ENCODE data around the gene LAMA5.

LAMA5 gene

DNA sequence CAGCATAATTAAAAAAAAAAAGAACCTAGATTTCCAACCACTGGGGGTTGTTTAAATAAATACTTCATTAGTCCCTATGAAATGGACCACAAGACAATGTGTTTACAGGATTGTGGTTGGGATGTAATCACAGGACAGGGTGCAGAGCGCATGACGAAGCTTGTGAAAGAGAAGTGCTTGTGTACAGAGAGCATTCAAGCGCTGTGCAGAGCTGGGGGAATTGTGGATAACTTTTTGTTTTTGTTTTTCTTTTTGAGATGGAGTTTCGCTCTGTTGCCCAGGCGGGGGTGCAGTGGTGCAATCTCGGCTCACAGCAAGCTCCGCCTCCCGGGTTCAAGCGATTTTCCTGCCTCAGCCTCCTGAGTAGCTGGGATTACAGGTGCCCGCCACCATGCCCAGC is 22.3 kb downstream of the LAMA5 start:
- Histone ChIP-seq H3K9me3 (ENCODE audit: control insufficient read depth in 2 of 2, low read length in 2 of 2) (no peaks in the 10 kb centered on the region), H3K27ac (ENCODE audit: low read depth in 2 of 2, low read length in 2 of 2) (no peak overlapping the region), H3K27me3 (ENCODE audit: control insufficient read depth in 2 of 2, insufficient read depth in 2 of 2, low read length in 2 of 2) (no peaks in the 10 kb centered on the region), H3K4me1 (ENCODE audit: control insufficient read depth in 2 of 2, insufficient read depth in 2 of 2, low read length in 2 of 2) (no peaks in the 10 kb centered on the region), H3K9ac (ENCODE audit: low read depth in 1 of 2, low read length in 2 of 2) (no peak overlapping the region), H3K36me3 (ENCODE audit: control insufficient read depth in 2 of 2, insufficient read depth in 2 of 2, low read length in 2 of 2) (no peaks in the 10 kb centered on the region), H3K4me3 (ENCODE audit: low read length in 2 of 2) (no peak overlapping the region)

DNA sequence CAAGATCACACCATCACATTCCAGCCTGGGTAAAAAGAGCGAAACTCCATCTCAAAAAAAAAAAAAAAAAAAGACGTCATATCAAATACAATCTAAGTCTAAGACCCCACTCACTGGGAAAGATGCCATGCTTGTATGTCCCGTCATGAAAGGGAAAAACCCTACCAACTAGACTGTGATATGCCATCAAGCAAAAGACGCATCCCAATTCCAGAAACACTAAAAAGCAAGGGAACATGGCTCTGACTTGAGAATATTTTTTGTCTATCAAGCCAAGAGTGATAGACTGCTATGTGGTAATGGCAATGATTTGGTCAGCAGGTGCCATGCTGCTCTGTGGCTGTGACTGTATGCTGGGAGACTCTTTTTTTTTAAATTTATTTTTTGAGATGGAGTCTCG is 23.0 kb downstream of the LAMA5 start:
- Histone ChIP-seq H3K27ac (ENCODE audit: low read depth in 2 of 2, low read length in 2 of 2) (no peak overlapping the region), H3K36me3 (ENCODE audit: control insufficient read depth in 2 of 2, insufficient read depth in 2 of 2, low read length in 2 of 2) (no peaks in the 10 kb centered on the region), H3K27me3 (ENCODE audit: control insufficient read depth in 2 of 2, insufficient read depth in 2 of 2, low read length in 2 of 2) (no peaks in the 10 kb centered on the region), H3K9ac (ENCODE audit: low read depth in 1 of 2, low read length in 2 of 2) (no peak overlapping the region), H3K4me1 (ENCODE audit: control insufficient read depth in 2 of 2, insufficient read depth in 2 of 2, low read length in 2 of 2) (no peaks in the 10 kb centered on the region), H3K9me3 (ENCODE audit: control insufficient read depth in 2 of 2, low read length in 2 of 2) (no peaks in the 10 kb centered on the region), H3K4me3 (ENCODE audit: low read length in 2 of 2) (no peak overlapping the region)

DNA sequence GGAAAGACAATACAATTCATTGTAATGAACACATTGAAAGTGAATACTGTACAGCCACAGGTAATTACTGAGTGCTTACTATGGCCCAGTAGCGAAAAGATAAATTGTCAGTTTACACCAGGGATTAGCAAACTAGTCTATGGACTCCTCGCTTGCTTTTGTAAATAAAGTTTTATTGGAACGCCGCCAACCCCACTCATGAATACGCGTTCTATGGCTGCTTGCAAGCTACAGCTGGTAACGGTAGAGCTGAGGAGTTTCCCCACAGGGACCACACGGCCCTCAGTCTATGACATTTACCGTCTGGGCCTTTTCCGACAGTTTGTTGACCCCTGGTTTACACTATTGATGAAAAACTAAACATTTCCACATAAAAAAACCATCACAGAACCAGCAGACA is 24.2 kb downstream of the LAMA5 start:
- Histone ChIP-seq H3K4me1 (ENCODE audit: control insufficient read depth in 2 of 2, insufficient read depth in 2 of 2, low read length in 2 of 2) (no peaks in the 10 kb centered on the region), H3K9ac (ENCODE audit: low read depth in 1 of 2, low read length in 2 of 2) (no peak overlapping the region), H3K27me3 (ENCODE audit: control insufficient read depth in 2 of 2, insufficient read depth in 2 of 2, low read length in 2 of 2) (no peaks in the 10 kb centered on the region), H3K36me3 (ENCODE audit: control insufficient read depth in 2 of 2, insufficient read depth in 2 of 2, low read length in 2 of 2) (peaks cover 0 to 2% of the 10 kb centered on the region in 2 donors), H3K4me3 (ENCODE audit: low read length in 2 of 2) (no peak overlapping the region), H3K27ac (ENCODE audit: low read depth in 2 of 2, low read length in 2 of 2) (no peak overlapping the region), H3K9me3 (ENCODE audit: control insufficient read depth in 2 of 2, low read length in 2 of 2) (no peaks in the 10 kb centered on the region)

DNA sequence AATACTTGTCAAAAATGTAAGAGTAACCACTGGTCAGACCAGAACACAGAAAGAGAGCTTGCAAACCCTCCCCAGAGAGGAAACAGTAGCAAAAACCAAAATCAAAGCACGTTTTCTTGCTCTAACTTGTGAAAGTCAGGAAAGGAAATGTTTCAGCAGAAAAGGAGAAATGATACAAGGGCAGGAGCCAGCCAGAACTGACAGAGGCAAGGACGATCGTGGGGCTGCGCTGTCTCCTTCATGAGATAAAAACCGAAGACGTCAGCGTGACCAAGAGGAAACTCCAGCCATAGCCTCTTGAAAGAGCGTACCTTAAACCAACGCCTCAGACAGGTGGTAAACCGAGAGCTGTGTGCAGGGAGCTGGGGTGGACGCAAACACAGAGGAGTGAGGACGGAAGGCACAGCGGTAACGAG is 27.5 kb downstream of the LAMA5 start:
- H3K4me3 ChIP-seq (ENCODE audit: low read length in 2 of 2): peak overlapping the region in 1 of 2 donors; percentile 58
- H3K27ac ChIP-seq (ENCODE audit: low read depth in 2 of 2, low read length in 2 of 2): peak overlapping the region in 1 of 2 donors; percentile 68
- no peaks in the 10 kb centered on the region for H3K27me3 ChIP-seq (ENCODE audit: control insufficient read depth in 2 of 2, insufficient read depth in 2 of 2, low read length in 2 of 2)
- peak overlapping the region in 1 of 2 donors; percentile 38 for H3K9ac ChIP-seq (ENCODE audit: low read depth in 1 of 2, low read length in 2 of 2)
- peaks cover 0 to 8% of the 10 kb centered on the region in 2 donors for H3K4me1 ChIP-seq (ENCODE audit: control insufficient read depth in 2 of 2, insufficient read depth in 2 of 2, low read length in 2 of 2)
- peaks cover 0 to 4% of the 10 kb centered on the region in 2 donors for H3K36me3 ChIP-seq (ENCODE audit: control insufficient read depth in 2 of 2, insufficient read depth in 2 of 2, low read length in 2 of 2)
- H3K9me3 ChIP-seq (ENCODE audit: control insufficient read depth in 2 of 2, low read length in 2 of 2): no peaks in the 10 kb centered on the region

GRCh38 chr20:62338294-62338620 is 28.9 kb downstream of the LAMA5 start:
- H3K9me3 ChIP-seq (ENCODE audit: control insufficient read depth in 2 of 2, low read length in 2 of 2): no peaks in the 10 kb centered on the region
- no peaks in the 10 kb centered on the region for H3K27me3 ChIP-seq (ENCODE audit: control insufficient read depth in 2 of 2, insufficient read depth in 2 of 2, low read length in 2 of 2)
- peaks cover 0 to 4% of the 10 kb centered on the region in 2 donors for H3K36me3 ChIP-seq (ENCODE audit: control insufficient read depth in 2 of 2, insufficient read depth in 2 of 2, low read length in 2 of 2)

GRCh38 chr20:62337558-62338293 is 29.4 kb downstream of the LAMA5 start:
- Histone ChIP-seq H3K4me1 (ENCODE audit: control insufficient read depth in 2 of 2, insufficient read depth in 2 of 2, low read length in 2 of 2) (peaks cover 0 to 8% of the 10 kb centered on the region in 2 donors), H3K4me3 (ENCODE audit: low read length in 2 of 2) (no peak overlapping the region), H3K9ac (ENCODE audit: low read depth in 1 of 2, low read length in 2 of 2) (no peak overlapping the region), H3K9me3 (ENCODE audit: control insufficient read depth in 2 of 2, low read length in 2 of 2) (no peaks in the 10 kb centered on the region), H3K36me3 (ENCODE audit: control insufficient read depth in 2 of 2, insufficient read depth in 2 of 2, low read length in 2 of 2) (peaks cover 0 to 4% of the 10 kb centered on the region in 2 donors), H3K27ac (ENCODE audit: low read depth in 2 of 2, low read length in 2 of 2) (peak overlapping the region; percentile 2 to 75), H3K27me3 (ENCODE audit: control insufficient read depth in 2 of 2, insufficient read depth in 2 of 2, low read length in 2 of 2) (no peaks in the 10 kb centered on the region)

More at GRCh38 chr20:62338294-62338620, 28.9 kb downstream of the LAMA5 start:
- Histone ChIP-seq H3K4me3 (ENCODE audit: low read length in 2 of 2) (no peak overlapping the region), H3K27ac (ENCODE audit: low read depth in 2 of 2, low read length in 2 of 2) (peak overlapping the region in 1 of 2 donors; percentile 67), H3K4me1 (ENCODE audit: control insufficient read depth in 2 of 2, insufficient read depth in 2 of 2, low read length in 2 of 2) (peaks cover 0 to 8% of the 10 kb centered on the region in 2 donors), H3K9ac (ENCODE audit: low read depth in 1 of 2, low read length in 2 of 2) (no peak overlapping the region)

DNA sequence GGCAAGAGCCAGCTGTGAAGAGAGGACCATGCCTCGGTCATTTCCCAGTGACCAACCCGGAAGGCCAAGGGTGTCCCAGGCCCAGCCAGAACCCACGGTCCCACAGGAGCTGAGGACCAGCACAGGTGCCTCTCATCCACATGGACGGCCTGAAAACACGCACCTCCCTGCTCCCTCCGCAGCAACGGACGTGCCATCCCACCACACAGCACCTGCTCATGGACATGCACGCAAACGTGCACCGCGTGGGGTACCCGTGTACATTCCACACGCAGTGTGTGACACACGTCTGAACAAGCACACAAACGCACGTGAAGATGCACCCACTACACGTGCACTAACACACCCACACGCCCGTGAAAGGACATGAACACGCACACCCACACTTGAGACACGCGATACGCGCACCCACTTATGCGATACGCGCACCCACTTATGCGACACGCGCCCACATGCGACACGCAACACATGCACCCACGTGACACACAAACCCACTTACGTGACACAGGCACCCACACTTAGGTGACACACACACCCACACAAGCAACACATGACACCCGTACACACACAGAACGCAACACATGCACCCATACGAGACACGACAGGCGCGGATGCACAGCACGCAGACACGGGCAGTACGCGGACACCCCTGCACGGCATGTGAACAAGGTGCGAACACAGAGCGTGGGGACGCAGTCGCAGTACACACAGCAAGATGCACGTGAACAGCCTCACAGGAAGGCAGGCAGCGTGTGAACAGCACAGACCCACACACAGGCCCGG is 30.1 kb downstream of the LAMA5 start:
- Histone ChIP-seq H3K9me3 (ENCODE audit: control insufficient read depth in 2 of 2, low read length in 2 of 2) (no peaks in the 10 kb centered on the region), H3K27me3 (ENCODE audit: control insufficient read depth in 2 of 2, insufficient read depth in 2 of 2, low read length in 2 of 2) (no peaks in the 10 kb centered on the region), H3K4me1 (ENCODE audit: control insufficient read depth in 2 of 2, insufficient read depth in 2 of 2, low read length in 2 of 2) (peaks cover 0 to 8% of the 10 kb centered on the region in 2 donors), H3K9ac (ENCODE audit: low read depth in 1 of 2, low read length in 2 of 2) (no peak overlapping the region), H3K4me3 (ENCODE audit: low read length in 2 of 2) (no peak overlapping the region), H3K36me3 (ENCODE audit: control insufficient read depth in 2 of 2, insufficient read depth in 2 of 2, low read length in 2 of 2) (peaks cover 0 to 4% of the 10 kb centered on the region in 2 donors), H3K27ac (ENCODE audit: low read depth in 2 of 2, low read length in 2 of 2) (peak overlapping the region in 1 of 2 donors; percentile 75)

- no peaks in the 10 kb centered on the region for H3K27me3 ChIP-seq (ENCODE audit: control insufficient read depth in 2 of 2, insufficient read depth in 2 of 2, low read length in 2 of 2)
- peaks cover 0 to 4% of the 10 kb centered on the region in 2 donors for H3K36me3 ChIP-seq (ENCODE audit: control insufficient read depth in 2 of 2, insufficient read depth in 2 of 2, low read length in 2 of 2)
- no peak overlapping the region for H3K4me3 ChIP-seq (ENCODE audit: low read length in 2 of 2)
- H3K4me1 ChIP-seq (ENCODE audit: control insufficient read depth in 2 of 2, insufficient read depth in 2 of 2, low read length in 2 of 2): peaks cover 0 to 8% of the 10 kb centered on the region in 2 donors
- H3K27ac ChIP-seq (ENCODE audit: low read depth in 2 of 2, low read length in 2 of 2): peak overlapping the region in 1 of 2 donors; percentile 75
- H3K9me3 ChIP-seq (ENCODE audit: control insufficient read depth in 2 of 2, low read length in 2 of 2): no peaks in the 10 kb centered on the region
- H3K9ac ChIP-seq (ENCODE audit: low read depth in 1 of 2, low read length in 2 of 2): no peak overlapping the region
Observed at GRCh38 chr20:62336329-62336728, 30.8 kb downstream of the LAMA5 start.

- Histone ChIP-seq H3K9ac (ENCODE audit: low read depth in 1 of 2, low read length in 2 of 2) (no peak overlapping the region), H3K36me3 (ENCODE audit: control insufficient read depth in 2 of 2, insufficient read depth in 2 of 2, low read length in 2 of 2) (peaks cover 0 to 4% of the 10 kb centered on the region in 2 donors), H3K27me3 (ENCODE audit: control insufficient read depth in 2 of 2, insufficient read depth in 2 of 2, low read length in 2 of 2) (no peaks in the 10 kb centered on the region), H3K4me3 (ENCODE audit: low read length in 2 of 2) (no peak overlapping the region), H3K27ac (ENCODE audit: low read depth in 2 of 2, low read length in 2 of 2) (no peak overlapping the region), H3K9me3 (ENCODE audit: control insufficient read depth in 2 of 2, low read length in 2 of 2) (no peaks in the 10 kb centered on the region), H3K4me1 (ENCODE audit: control insufficient read depth in 2 of 2, insufficient read depth in 2 of 2, low read length in 2 of 2) (peaks cover 0 to 8% of the 10 kb centered on the region in 2 donors)
Observed at GRCh38 chr20:62335532-62335931, 31.6 kb downstream of the LAMA5 start.

- no peak overlapping the region for H3K27ac ChIP-seq (ENCODE audit: low read depth in 2 of 2, low read length in 2 of 2)
- no peaks in the 10 kb centered on the region for H3K27me3 ChIP-seq (ENCODE audit: control insufficient read depth in 2 of 2, insufficient read depth in 2 of 2, low read length in 2 of 2)
- H3K4me3 ChIP-seq (ENCODE audit: low read length in 2 of 2): no peak overlapping the region
- peaks cover 0 to 8% of the 10 kb centered on the region in 2 donors for H3K4me1 ChIP-seq (ENCODE audit: control insufficient read depth in 2 of 2, insufficient read depth in 2 of 2, low read length in 2 of 2)
- H3K9me3 ChIP-seq (ENCODE audit: control insufficient read depth in 2 of 2, low read length in 2 of 2): no peaks in the 10 kb centered on the region
- H3K36me3 ChIP-seq (ENCODE audit: control insufficient read depth in 2 of 2, insufficient read depth in 2 of 2, low read length in 2 of 2): peaks cover 0 to 4% of the 10 kb centered on the region in 2 donors
- no peak overlapping the region for H3K9ac ChIP-seq (ENCODE audit: low read depth in 1 of 2, low read length in 2 of 2)
Observed at GRCh38 chr20:62334881-62335280, 32.2 kb downstream of the LAMA5 start.
